Trophoblast cell (in vitro differentiated cells and primary cell): ENCODE results near the gene GPI.
"Not testable (repeated sequence)": the region's sequence is repeated elsewhere in the genome, so short reads cannot be mapped to it uniquely, and the experiment has no call there.

Experiments used
- DNase-seq, 2 donors: peaks; one replicate each; pipeline ENCODE4 v3.0.0-alpha.2; 2016
- H2AFZ ChIP-seq: 2 replicates; pipeline ENCODE4 v1.6.1; 2013; ENCODE audit warnings: low read length, moderate library complexity, mild to moderate bottlenecking; ENCODE audit not compliant: insufficient read depth, poor library complexity
- H2AK5ac ChIP-seq: 2 replicates; pipeline ENCODE4 v1.6.1; 2013; ENCODE audit warnings: mild to moderate bottlenecking, low read length
- H2BK120ac ChIP-seq: 2 replicates; pipeline ENCODE4 v1.6.1; 2013; ENCODE audit warnings: low read length, mild to moderate bottlenecking, moderate library complexity; ENCODE audit not compliant: insufficient read depth, poor library complexity
- H2BK12ac ChIP-seq: 2 replicates; pipeline ENCODE4 v1.6.1; 2013; ENCODE audit warnings: mild to moderate bottlenecking, low read length, moderate library complexity
- H2BK5ac ChIP-seq: 2 replicates; pipeline ENCODE4 v1.6.1; 2013; ENCODE audit warnings: low read length, low read depth, moderate library complexity, mild to moderate bottlenecking; ENCODE audit not compliant: poor library complexity
- H3K14ac ChIP-seq: 2 replicates; pipeline ENCODE4 v1.6.1; 2013; ENCODE audit warnings: mild to moderate bottlenecking, low read length
- H3K18ac ChIP-seq: 2 replicates; pipeline ENCODE4 v1.6.1; 2013; ENCODE audit warnings: mild to moderate bottlenecking, low read length
- H3K23ac ChIP-seq: 2 replicates; pipeline ENCODE4 v1.6.1; 2013; ENCODE audit warnings: low read length
- H3K27ac ChIP-seq: 2 replicates; pipeline ENCODE4 v1.5.1; 2013; ENCODE audit warnings: low read depth, mild to moderate bottlenecking, inconsistent platforms, low read length, moderate library complexity
- H3K27me3 ChIP-seq: 2 replicates; pipeline ENCODE4 v1.6.1; 2013; ENCODE audit warnings: inconsistent platforms, mild to moderate bottlenecking, low read length, moderate library complexity; ENCODE audit not compliant: insufficient read depth
- H3K36me3 ChIP-seq, 2 experiments: 1 replicate in 1 of 2; 2 replicates in 1 of 2; pipeline ENCODE4 v1.6.1; 2013; ENCODE audit warnings: low read length in 2 of 2, mild to moderate bottlenecking in 2 of 2, moderate library complexity in 1 of 2; ENCODE audit not compliant: insufficient read depth in 2 of 2, control insufficient read depth in 1 of 2
- H3K4ac ChIP-seq: 2 replicates; pipeline ENCODE4 v1.6.1; 2013; ENCODE audit warnings: low read depth, mild to moderate bottlenecking, low read length, moderate library complexity
- H3K4me1 ChIP-seq, 2 experiments: 1 replicate in 1 of 2; 2 replicates in 1 of 2; pipeline ENCODE4 v1.6.1; 2013; ENCODE audit warnings: low read length in 2 of 2, mild to moderate bottlenecking in 2 of 2, moderate library complexity in 1 of 2; ENCODE audit not compliant: insufficient read depth in 2 of 2, control insufficient read depth in 1 of 2
- H3K4me2 ChIP-seq: 2 replicates; pipeline ENCODE4 v1.6.1; 2013; ENCODE audit warnings: inconsistent platforms, mild to moderate bottlenecking, low read length, moderate library complexity
- H3K4me3 ChIP-seq: 2 replicates; pipeline ENCODE4 v1.5.1; 2013; ENCODE audit warnings: mild to moderate bottlenecking, low read depth, low read length, inconsistent platforms
- H3K79me1 ChIP-seq: one replicate; pipeline ENCODE4 v1.6.1; 2013; ENCODE audit warnings: low read length
- H3K79me2 ChIP-seq: 2 replicates; pipeline ENCODE4 v1.6.1; 2013; ENCODE audit warnings: low read length, mild to moderate bottlenecking; ENCODE audit not compliant: control insufficient read depth, insufficient read depth, poor library complexity
- H3K9ac ChIP-seq: 2 replicates; pipeline ENCODE4 v1.6.1; 2013; ENCODE audit warnings: mild to moderate bottlenecking, low read length
- H3K9me3 ChIP-seq: 2 replicates; pipeline ENCODE4 v1.6.1; 2013; ENCODE audit warnings: low read depth, mild to moderate bottlenecking, control low read depth, inconsistent platforms, low read length; ENCODE audit not compliant: insufficient read depth
- H4K12ac ChIP-seq: 2 replicates; pipeline ENCODE4 v1.6.1; 2013; ENCODE audit warnings: low read depth, mild to moderate bottlenecking, low read length, moderate library complexity
- H4K8ac ChIP-seq: 2 replicates; pipeline ENCODE4 v1.6.1; 2013; ENCODE audit warnings: low read depth, mild to moderate bottlenecking, low read length, moderate library complexity
- H4K91ac ChIP-seq: one replicate; pipeline ENCODE4 v1.6.1; 2013; ENCODE audit warnings: low read depth, mild to moderate bottlenecking, low read length, moderate library complexity
- WGBS: extraction: QIAGEN DNeasy Blood & Tissue Kit; methylation state at CpG from one replicate; pipeline ENCODE4 v1.1.7; 2013; ENCODE audit warnings: missing lambda C conversion rate; ENCODE audit not compliant: insufficient read length, insufficient coverage; ENCODE audit errors: extremely low coverage; 5-methylcytosine and 5-hydroxymethylcytosine counted together

GPI gene

GRCh38 chr19:34366738-34367623 lies 2.0 kb downstream of the GPI start:
- H3K9ac ChIP-seq, result no peak overlapping the region
- no peak overlapping the region for H3K14ac ChIP-seq
- no peak overlapping the region for H3K27ac ChIP-seq

GRCh38 chr19:34367624-34367957 lies 2.6 kb downstream of the GPI start:
- H3K4me2 ChIP-seq, result no peak overlapping the region
- H3K79me1 ChIP-seq, result peaks cover 3% of the 10 kb centered on the region
- no peak overlapping the region for H2BK5ac ChIP-seq
- H3K9ac ChIP-seq, result no peak overlapping the region
- H3K18ac ChIP-seq, result no peak overlapping the region
- no peak overlapping the region for H2AK5ac ChIP-seq
- H4K91ac ChIP-seq, result no peak overlapping the region
- no peak overlapping the region for H4K8ac ChIP-seq
- H3K27me3 ChIP-seq, result no peaks in the 10 kb centered on the region
- H2BK12ac ChIP-seq, result no peak overlapping the region
- no peak overlapping the region for H3K14ac ChIP-seq
- no CpG with 5 or more reads among the region's 8 CpGs for WGBS
- H3K27ac ChIP-seq, result no peak overlapping the region
- no peak for DNase-seq
- H3K4me1 ChIP-seq, result peaks cover 10 to 11% of the 10 kb centered on the region in 2 experiments
- no peaks in the 10 kb centered on the region for H3K9me3 ChIP-seq
- no peak overlapping the region for H3K4me3 ChIP-seq
- no peak overlapping the region for H4K12ac ChIP-seq
- H3K4ac ChIP-seq, result no peak overlapping the region
- H3K79me2 ChIP-seq, result peaks cover 8% of the 10 kb centered on the region
- no peak overlapping the region for H3K23ac ChIP-seq
- H2AFZ ChIP-seq, result no peak overlapping the region
- peaks cover 21 to 22% of the 10 kb centered on the region in 2 experiments for H3K36me3 ChIP-seq
- no peak overlapping the region for H2BK120ac ChIP-seq

More at GRCh38 chr19:34366738-34367623, 2.0 kb downstream of the GPI start:
- Histone ChIP-seq H3K4me3 (no peak overlapping the region), H3K79me1 (peaks cover 3% of the 10 kb centered on the region), H4K91ac (no peak overlapping the region), H2BK5ac (no peak overlapping the region), H3K27me3 (no peaks in the 10 kb centered on the region), H2AK5ac (no peak overlapping the region), H3K4ac (no peak overlapping the region), H3K9me3 (no peaks in the 10 kb centered on the region), H3K18ac (no peak overlapping the region), H4K12ac (no peak overlapping the region), H3K79me2 (peaks cover 8% of the 10 kb centered on the region), H3K23ac (no peak overlapping the region), H3K4me1 (peaks cover 10 to 11% of the 10 kb centered on the region in 2 experiments), H4K8ac (no peak overlapping the region), H2BK12ac (no peak overlapping the region), H2BK120ac (no peak overlapping the region), H2AFZ (no peak overlapping the region), H3K36me3 (peaks cover 21 to 22% of the 10 kb centered on the region in 2 experiments), H3K4me2 (no peak overlapping the region)
- no CpG with 5 or more reads among the region's 10 CpGs for WGBS
- no peak for DNase-seq

DNA sequence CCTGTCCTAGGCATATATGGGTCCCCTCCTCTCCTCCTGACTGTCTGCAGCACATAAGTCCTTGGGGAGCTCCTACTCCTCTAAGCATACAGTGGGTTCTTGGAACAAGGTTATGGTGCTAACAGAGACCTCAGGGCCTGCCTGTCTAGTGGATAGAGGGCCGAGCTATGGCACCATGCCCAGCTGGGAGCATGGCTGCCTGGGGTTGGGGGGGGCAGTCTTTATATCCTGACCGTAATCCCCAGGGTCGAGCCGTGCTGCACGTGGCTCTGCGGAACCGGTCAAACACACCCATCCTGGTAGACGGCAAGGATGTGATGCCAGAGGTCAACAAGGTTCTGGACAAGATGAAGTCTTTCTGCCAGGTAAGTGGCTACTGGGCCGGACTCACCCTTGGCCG lies 3.3 kb downstream of the GPI start:
- whole genome bisulfite sequencing, result no CpG with 5 or more reads among the region's 10 CpGs
- Histone ChIP-seq H3K79me2 (peaks cover 8% of the 10 kb centered on the region), H3K14ac (no peak overlapping the region), H4K91ac (no peak overlapping the region), H4K12ac (no peak overlapping the region), H3K9ac (no peak overlapping the region), H4K8ac (no peak overlapping the region), H3K4me1 (peaks cover 10 to 11% of the 10 kb centered on the region in 2 experiments), H3K23ac (no peak overlapping the region), H3K36me3 (peaks cover 21 to 22% of the 10 kb centered on the region in 2 experiments), H2BK12ac (no peak overlapping the region), H2AFZ (no peak overlapping the region), H2BK120ac (no peak overlapping the region), H3K4me2 (no peak overlapping the region), H3K4ac (no peak overlapping the region), H2AK5ac (no peak overlapping the region), H3K18ac (no peak overlapping the region), H3K79me1 (peaks cover 3% of the 10 kb centered on the region), H3K27me3 (no peaks in the 10 kb centered on the region), H3K9me3 (no peaks in the 10 kb centered on the region), H2BK5ac (no peak overlapping the region), H3K4me3 (no peak overlapping the region), H3K27ac (no peak overlapping the region)
- DNase-seq, result no peak

- not testable (repeated sequence) for H2AK5ac ChIP-seq, H4K8ac ChIP-seq, H3K27ac ChIP-seq, H3K79me2 ChIP-seq, H3K4ac ChIP-seq, H2AFZ ChIP-seq, H3K9me3 ChIP-seq, H2BK120ac ChIP-seq, H3K23ac ChIP-seq, H3K18ac ChIP-seq, H3K4me3 ChIP-seq, H4K91ac ChIP-seq, H3K9ac ChIP-seq, H3K14ac ChIP-seq, H3K4me2 ChIP-seq, H3K27me3 ChIP-seq, H2BK5ac ChIP-seq, H2BK12ac ChIP-seq, H4K12ac ChIP-seq, H3K79me1 ChIP-seq
- Histone ChIP-seq H3K4me1 (peaks cover 10 to 11% of the 10 kb centered on the region in 2 experiments), H3K36me3 (peaks cover 22% of the 10 kb centered on the region in 2 experiments)
- no CpG with 5 or more reads among the region's 10 CpGs for WGBS
- peak; percentile 43 to 64 for DNase-seq
Measured at GRCh38 chr19:34369166-34369565, 4.2 kb downstream of the GPI start.
